Measurements from ENCODE around the gene RRP8.

DNA sequence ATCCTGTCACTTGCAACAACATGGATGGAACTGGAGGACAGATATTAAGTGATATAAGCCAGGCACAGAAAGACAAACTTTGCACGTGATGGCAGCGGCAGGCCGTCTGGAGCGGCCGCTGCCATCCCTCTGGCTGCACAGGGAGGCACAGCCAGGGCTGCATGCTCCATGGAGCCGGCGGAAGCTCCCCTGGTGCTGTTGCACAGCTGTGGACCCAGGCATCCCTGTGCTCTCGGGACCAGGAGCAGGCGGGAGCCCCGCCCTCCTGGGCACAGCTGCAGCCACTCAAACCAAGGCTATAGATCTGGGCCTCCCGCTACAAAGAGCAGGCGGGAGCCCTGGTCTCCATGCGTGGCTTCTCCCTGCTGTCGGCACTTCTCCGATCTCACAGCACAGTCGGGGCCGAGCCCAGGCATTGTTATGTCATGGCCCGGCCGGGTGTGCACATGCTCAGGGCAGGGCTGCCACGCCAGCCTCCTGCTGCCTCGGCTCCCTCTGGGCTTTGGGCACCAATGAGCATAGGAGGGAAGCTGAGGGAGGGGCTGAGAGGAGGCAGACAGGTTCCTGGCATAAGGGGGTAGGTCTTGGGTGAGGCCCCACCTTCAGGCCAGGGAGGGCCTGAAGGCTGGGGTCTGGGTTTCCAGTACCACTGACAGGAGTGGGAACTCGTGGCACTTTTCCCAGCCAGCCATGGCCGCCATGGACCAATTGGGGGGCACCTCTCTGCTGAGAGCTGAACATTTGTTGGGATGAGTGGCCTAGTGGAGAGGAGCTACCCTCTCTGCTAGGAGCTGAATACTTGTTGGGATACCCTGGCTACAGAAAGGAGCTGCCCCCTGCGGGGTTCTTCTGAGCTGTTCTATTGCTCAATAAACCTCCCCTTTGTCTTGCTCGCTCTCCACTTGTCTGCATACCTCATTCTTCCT is 16.7 kb downstream of the RRP8 start:
- TF ChIP-seq POLR2A (IDR thresholded peaks at IDR 0.05), result no peak
- TF ChIP-seq CTCF (IDR thresholded peaks at IDR 0.05), result no peak
